GM12878 (cell line): ENCODE results near the gene MS4A7. TPM values are rescaled to one million over a fixed set of nuclear protein-coding genes. Genes with fewer than 3 reads are reported as not detected.

ENCODE experiments used
- ATAC-seq: fragments of 200-7000 bp; cut with Tn5 transposase; 3 replicates; pipeline ENCODE4 v1.9.1; 2020; ENCODE audit warnings: mild to moderate bottlenecking, moderate library complexity
- BruUV-seq: library from RNA; stranded (reverse); fragments of 400-500 nt; replicated peaks from 2 replicates; lab custom pipeline; 2021; lab: Mats Ljungman, UMichigan
- CTCF ChIA-PET: fragments of 300-600 bp; sonication (Branson Sonifier 250); formaldehyde crosslinking; extraction: SDS; loops from one replicate; lab custom pipeline; 2021; ENCODE audit warnings: inconsistent platforms; lab: Yijun Ruan, JAX
- POLR2A ChIA-PET: fragments of 350-600 bp; formaldehyde crosslinking; extraction: SDS; loops from one replicate; lab custom pipeline; 2021; ENCODE audit warnings: inconsistent platforms; lab: Charles Lee
- RAD21 ChIA-PET: fragments of 300-600 bp; sonication (Branson Sonifier 250); formaldehyde crosslinking; loops from one replicate; lab custom pipeline; 2023; ENCODE audit warnings: antibody characterized with exemption; ENCODE audit not compliant: unreplicated experiment; lab: Charles Lee
- SMC1A ChIA-PET: fragments of 300-600 bp; sonication (Branson Sonifier 250); formaldehyde crosslinking; loops from one replicate; lab custom pipeline; 2023; ENCODE audit not compliant: unreplicated experiment, uncharacterized antibody; lab: Charles Lee
- DNase-seq: peaks from one replicate; pipeline ENCODE4 v3.0.0-alpha.2; 2011; ENCODE audit warnings: low read depth, low spot score
- FAIRE-seq: peaks from 3 replicates; lab custom pipeline; 2011; peaks lifted over from hg19 to GRCh38; lab: Jason Lieb, UNC
- H2AFZ ChIP-seq: 2 replicates; pipeline ENCODE4 v1.6.0; 2011; ENCODE audit warnings: low read depth, low read length, control low read depth; ENCODE audit not compliant: control insufficient read depth
- H3K27ac ChIP-seq: 2 replicates; pipeline ENCODE4 v1.5.1; 2011; ENCODE audit warnings: control low read depth; ENCODE audit not compliant: control insufficient read depth, insufficient read depth
- H3K27me3 ChIP-seq, 2 experiments: replicated peaks in 1 of 2; 2 replicates each; pipeline versions ENCODE4 v1.6.0 to v1.6.1; 2011; ENCODE audit warnings: low read length in 1 of 2; ENCODE audit not compliant: control insufficient read depth in 2 of 2, insufficient read depth in 2 of 2
- H3K36me3 ChIP-seq, 2 experiments: 2 replicates each; pipeline ENCODE4 v1.5.1; 2011; ENCODE audit warnings: low read length in 1 of 2; ENCODE audit not compliant: control insufficient read depth in 2 of 2, insufficient read depth in 2 of 2
- H3K4me1 ChIP-seq: 2 replicates; pipeline ENCODE4 v1.6.1; 2011; ENCODE audit warnings: mild to moderate bottlenecking, low read length, moderate library complexity, mixed read lengths; ENCODE audit not compliant: control insufficient read depth, insufficient read depth
- H3K4me2 ChIP-seq: 2 replicates; pipeline ENCODE4 v1.6.0; 2011; ENCODE audit warnings: control low read depth; ENCODE audit not compliant: control insufficient read depth, insufficient read depth
- H3K4me3 ChIP-seq: fragments of 200-600 bp; sonication (generic); 2 replicates; pipeline ENCODE4 v1.5.1; 2016
- H3K79me2 ChIP-seq: 2 replicates; pipeline ENCODE4 v1.6.0; 2011; ENCODE audit warnings: low read length; ENCODE audit not compliant: control insufficient read depth, insufficient read depth
- H3K9ac ChIP-seq: 2 replicates; pipeline ENCODE4 v1.8.0; 2011; ENCODE audit warnings: low read length, control low read depth, mixed read lengths; ENCODE audit not compliant: control insufficient read depth, insufficient read depth
- H3K9me3 ChIP-seq: replicated peaks from 3 replicates; pipeline ENCODE4 v1.5.1; 2011; ENCODE audit warnings: mild to moderate bottlenecking, low read length; ENCODE audit not compliant: control insufficient read depth, insufficient read depth
- H4K20me1 ChIP-seq: 2 replicates; pipeline ENCODE4 v1.6.0; 2011; ENCODE audit not compliant: control insufficient read depth, insufficient read depth
- BHLHE40 ChIP-seq, 2 experiments: fragments of 450-650 bp in 1 of 2; IDR thresholded peaks; 2 replicates each; pipeline ENCODE4 v1.6.1; 2011 to 2017; ENCODE audit warnings: low read depth in 2 of 2, borderline replicate concordance in 1 of 2, improper control_type of control experiment in 1 of 2, low read length in 1 of 2, mild to moderate bottlenecking in 1 of 2
- CEBPB ChIP-seq, 2 experiments: fragments of 150-350 bp in 1 of 2; IDR thresholded peaks; 2 replicates each; pipeline ENCODE4 v1.6.1; 2012 to 2014; ENCODE audit warnings: low read depth in 2 of 2, low read length in 2 of 2, borderline replicate concordance in 1 of 2, inconsistent platforms in 1 of 2
- CTCF ChIP-seq, 3 experiments: IDR thresholded peaks in 2 of 3; conservative IDR thresholded peaks in 1 of 3; 2 replicates each; pipeline ENCODE4 v1.5.1; 2011; ENCODE audit warnings: low read depth in 3 of 3, low read length in 3 of 3, mild to moderate bottlenecking in 3 of 3, control low read depth in 2 of 3, moderate library complexity in 2 of 3, inconsistent platforms in 1 of 3, mixed read lengths in 1 of 3; ENCODE audit not compliant: control insufficient read depth in 2 of 3, insufficient read depth in 1 of 3; ENCODE audit errors: extremely low read depth in 1 of 3
- ELK1 ChIP-seq: IDR thresholded peaks from 2 replicates; pipeline ENCODE4 v1.6.1; 2012; ENCODE audit warnings: low read depth, low read length, improper control_type of control experiment
- FOXM1 ChIP-seq: IDR thresholded peaks from 2 replicates; pipeline ENCODE4 v1.6.1; 2012; ENCODE audit warnings: low read depth, mild to moderate bottlenecking, inconsistent platforms, low read length, moderate library complexity
- LARP7 ChIP-seq: fragments of 450-650 bp; IDR thresholded peaks from 2 replicates; pipeline ENCODE4 v1.6.1; 2017; ENCODE audit warnings: mild to moderate bottlenecking
- MAX ChIP-seq: IDR thresholded peaks from 2 replicates; pipeline ENCODE4 v1.6.1; 2012; ENCODE audit warnings: low read depth, low read length, improper control_type of control experiment
- POLR2AphosphoS2 ChIP-seq: IDR thresholded peaks from 2 replicates; pipeline ENCODE4 v1.6.1; 2011; ENCODE audit warnings: low read depth, mild to moderate bottlenecking, low read length, improper control_type of control experiment, moderate library complexity
- RAD21 ChIP-seq: IDR thresholded peaks from 2 replicates; pipeline ENCODE4 v1.6.1; 2011; ENCODE audit warnings: mild to moderate bottlenecking, low read depth, low read length, moderate library complexity; ENCODE audit not compliant: insufficient read depth
- SMC3 ChIP-seq: IDR thresholded peaks from 2 replicates; pipeline ENCODE4 v1.6.1; 2011; ENCODE audit warnings: low read length, improper control_type of control experiment, borderline replicate concordance
- STAT1 ChIP-seq: fragments of 450-650 bp; conservative IDR thresholded peaks from 2 replicates; pipeline ENCODE4 v1.6.1; 2014; ENCODE audit warnings: antibody characterized with exemption, mild to moderate bottlenecking
- YY1 ChIP-seq: IDR thresholded peaks from 2 replicates; pipeline ENCODE4 v1.6.1; 2011; ENCODE audit warnings: low read depth, mild to moderate bottlenecking, low read length
- WGBS: methylation state at CpG from one replicate; pipeline ENCODE4 v1.1.6; 2016; ENCODE audit warnings: low lambda C conversion rate; ENCODE audit not compliant: insufficient replicate concordance, insufficient coverage; ENCODE audit errors: missing lambda C conversion rate; 5-methylcytosine and 5-hydroxymethylcytosine counted together
- in situ Hi-C: fragments of 300-500 bp; cut with MboI; formaldehyde crosslinking; loops from 9 replicates; pipeline ENCODE4 v1.14.3; 2018; ENCODE audit warnings: mixed read lengths
- intact Hi-C: fragments of 100-400 bp; cut with micrococcal nuclease; formaldehyde crosslinking; loops from one replicate; pipeline ENCODE4 v1.14.2; 2022; ENCODE audit not compliant: unreplicated experiment
- polyA plus RNA-seq, 11 experiments: library from polyadenylated mRNA; depleted of rRNA in 4 of 11; unstranded in 6 of 11; stranded (reverse) in 5 of 11; fragments of >200 nt; fragmentation: Nextera tagmentation in 4 of 11; fragmentation: Illumina TruSeq in 1 of 11; extraction: Ambion mirVana in 4 of 11; extraction: Trizol in 1 of 11; gene quantifications; 1 replicate in 1 of 11; 2 replicates in 10 of 11; pipeline versions ENCODE4 v1.2.1 to v1.2.3, GENCODE V29; 2011 to 2016; ENCODE audit warnings: inconsistent platforms in 2 of 11, missing spikeins in 2 of 11, low read depth in 1 of 11
- total RNA-seq, 4 experiments: library from RNA; depleted of rRNA in 3 of 4; stranded (reverse); fragments of >200 nt in 3 of 4; fragmentation: Illumina TruSeq in 1 of 4; extraction: Trizol in 1 of 4; gene quantifications; 2 replicates each; pipeline versions ENCODE4 v1.2.1 to v1.2.3, GENCODE V29; 2013 to 2021
- TF ChIP-seq, protein P1 (sequence below): fragments of 450-650 bp; IDR thresholded peaks from 2 replicates; pipeline ENCODE4 v1.6.1; 2016; ENCODE audit warnings: mild to moderate bottlenecking
- TF ChIP-seq, protein P2 (sequence below): fragments of 450-650 bp; IDR thresholded peaks from 2 replicates; pipeline ENCODE4 v1.6.1; 2017; ENCODE audit warnings: mild to moderate bottlenecking

MS4A7 gene
- total and polyA plus RNA-seq, 10 of the 15 experiments (the other 5 are each of a cell fraction or from before 2014, with no cell fraction given): 1.7 to 17.0 (median 3.7) TPM

GRCh38 chr11:60332846-60333245 is 45.5 kb upstream of the MS4A7 start (continued):
- TF ChIP-seq, protein P1, sequence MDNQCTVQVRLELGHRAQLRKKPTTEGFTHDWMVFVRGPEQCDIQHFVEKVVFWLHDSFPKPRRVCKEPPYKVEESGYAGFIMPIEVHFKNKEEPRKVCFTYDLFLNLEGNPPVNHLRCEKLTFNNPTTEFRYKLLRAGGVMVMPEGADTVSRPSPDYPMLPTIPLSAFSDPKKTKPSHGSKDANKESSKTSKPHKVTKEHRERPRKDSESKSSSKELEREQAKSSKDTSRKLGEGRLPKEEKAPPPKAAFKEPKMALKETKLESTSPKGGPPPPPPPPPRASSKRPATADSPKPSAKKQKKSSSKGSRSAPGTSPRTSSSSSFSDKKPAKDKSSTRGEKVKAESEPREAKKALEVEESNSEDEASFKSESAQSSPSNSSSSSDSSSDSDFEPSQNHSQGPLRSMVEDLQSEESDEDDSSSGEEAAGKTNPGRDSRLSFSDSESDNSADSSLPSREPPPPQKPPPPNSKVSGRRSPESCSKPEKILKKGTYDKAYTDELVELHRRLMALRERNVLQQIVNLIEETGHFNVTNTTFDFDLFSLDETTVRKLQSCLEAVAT: no peak
- TF ChIP-seq SMC3 (no peak), POLR2AphosphoS2 (no peak), BHLHE40 (IDR thresholded peaks at IDR 0.05; ENCODE audit: borderline replicate concordance in 1 of 2, low read depth in 2 of 2, low read length in 1 of 2) (no peak), FOXM1 (no peak), STAT1 (no peak)
- TF ChIP-seq, protein P2, sequence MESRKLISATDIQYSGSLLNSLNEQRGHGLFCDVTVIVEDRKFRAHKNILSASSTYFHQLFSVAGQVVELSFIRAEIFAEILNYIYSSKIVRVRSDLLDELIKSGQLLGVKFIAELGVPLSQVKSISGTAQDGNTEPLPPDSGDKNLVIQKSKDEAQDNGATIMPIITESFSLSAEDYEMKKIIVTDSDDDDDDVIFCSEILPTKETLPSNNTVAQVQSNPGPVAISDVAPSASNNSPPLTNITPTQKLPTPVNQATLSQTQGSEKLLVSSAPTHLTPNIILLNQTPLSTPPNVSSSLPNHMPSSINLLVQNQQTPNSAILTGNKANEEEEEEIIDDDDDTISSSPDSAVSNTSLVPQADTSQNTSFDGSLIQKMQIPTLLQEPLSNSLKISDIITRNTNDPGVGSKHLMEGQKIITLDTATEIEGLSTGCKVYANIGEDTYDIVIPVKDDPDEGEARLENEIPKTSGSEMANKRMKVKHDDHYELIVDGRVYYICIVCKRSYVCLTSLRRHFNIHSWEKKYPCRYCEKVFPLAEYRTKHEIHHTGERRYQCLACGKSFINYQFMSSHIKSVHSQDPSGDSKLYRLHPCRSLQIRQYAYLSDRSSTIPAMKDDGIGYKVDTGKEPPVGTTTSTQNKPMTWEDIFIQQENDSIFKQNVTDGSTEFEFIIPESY: no peak

GRCh38 chr11:60334005-60334620 is 44.2 kb upstream of the MS4A7 start:
- in situ Hi-C loops: no loop called here
- TF ChIP-seq MAX (no peak), RAD21 (peak; percentile 67), SMC3 (peak; percentile 73; the same call in 1 of the 2 replicates), CEBPB (IDR thresholded peaks at IDR 0.05; ENCODE audit: borderline replicate concordance in 1 of 2, low read depth in 2 of 2, low read length in 2 of 2) (no peak), ELK1 (no peak), LARP7 (no peak), CTCF (IDR thresholded peaks at IDR 0.05 in 2 of 3, conservative IDR thresholded peaks at IDR 0.05 in 1 of 3; ENCODE audit: control insufficient read depth in 2 of 3, extremely low read depth in 1 of 3, insufficient read depth in 1 of 3, low read depth in 3 of 3, low read length in 3 of 3) (peak; percentile 73 to 86 (median 74)), YY1 (peak; percentile 76; the same call in 1 of the 2 replicates)

More at GRCh38 chr11:60334005-60334620, 44.2 kb upstream of the MS4A7 start:
- intact Hi-C loops: loop anchor here (10.0 kb wide), 1 partner anchor 431 kb away; no protein-coding TSS in a partner anchor
- Histone ChIP-seq H3K36me3 (no peaks in the 10 kb centered on the region), H3K4me2 (no peak overlapping the region), H3K27ac (no peak overlapping the region), H2AFZ (peak overlapping the region; percentile 39; the same call in 1 of the 2 replicates), H3K4me1 (peaks cover 22% of the 10 kb centered on the region), H3K9ac (no peak overlapping the region), H4K20me1 (no peaks in the 10 kb centered on the region), H3K79me2 (no peaks in the 10 kb centered on the region), H3K27me3 (no peaks in the 10 kb centered on the region), H3K4me3 (no peak overlapping the region), H3K9me3 (no peaks in the 10 kb centered on the region; the same call in 2 of the 3 replicates)
- BruUV-seq: no TSS peak
- SMC1A ChIA-PET: interaction anchor here (0.7 to 6.8 kb wide), 29 partner anchors 10 to 301 kb away, joined by 3 to 68 read pairs (median 5); no protein-coding TSS in a partner anchor
- POLR2A ChIA-PET: no interaction called here
- FAIRE-seq (no peak), DNase-seq (no peak), ATAC-seq (peak; percentile 65)
- RAD21 ChIA-PET: interaction anchor here (1.0 to 5.2 kb wide), 14 partner anchors 9 to 284 kb away, joined by 3 to 30 read pairs (median 4); no protein-coding TSS in a partner anchor
- 0% methylated on average over 2 of the region's 2 CpGs for WGBS
- CTCF ChIA-PET: interaction anchor here (0.7 to 7.4 kb wide), 39 partner anchors 9 to 579 kb away, joined by 3 to 135 read pairs (median 4); partner anchors contain the start of genes MS4A1 and STX3
